LNCaP clone FGC (cell line): ENCODE results near the gene FAM47E.
"Not testable (repeated sequence)": the region's sequence is repeated elsewhere in the genome, so short reads cannot be mapped to it uniquely, and the experiment has no call there.

Experiments used
- DNase-seq: peaks from one replicate; pipeline ENCODE4 v3.0.0-alpha.2; 2011; ENCODE audit warnings: low read depth
- H3K4me3 ChIP-seq: 2 replicates; pipeline ENCODE4 v1.5.1; 2011; ENCODE audit warnings: mild to moderate bottlenecking, low read depth, low read length, control low read depth
- CTCF ChIP-seq: IDR thresholded peaks from 2 replicates; pipeline ENCODE4 v1.5.1; 2012; ENCODE audit warnings: mild to moderate bottlenecking; ENCODE audit not compliant: control insufficient read depth, insufficient read depth; ENCODE audit errors: extremely low read depth

FAM47E gene

GRCh38 chr4:76235915-76236314, 15.6 kb upstream of the FAM47E start:
- no peak for TF ChIP-seq CTCF
- no peak overlapping the region for H3K4me3 ChIP-seq
- DNase-seq: peak; percentile 58

DNA sequence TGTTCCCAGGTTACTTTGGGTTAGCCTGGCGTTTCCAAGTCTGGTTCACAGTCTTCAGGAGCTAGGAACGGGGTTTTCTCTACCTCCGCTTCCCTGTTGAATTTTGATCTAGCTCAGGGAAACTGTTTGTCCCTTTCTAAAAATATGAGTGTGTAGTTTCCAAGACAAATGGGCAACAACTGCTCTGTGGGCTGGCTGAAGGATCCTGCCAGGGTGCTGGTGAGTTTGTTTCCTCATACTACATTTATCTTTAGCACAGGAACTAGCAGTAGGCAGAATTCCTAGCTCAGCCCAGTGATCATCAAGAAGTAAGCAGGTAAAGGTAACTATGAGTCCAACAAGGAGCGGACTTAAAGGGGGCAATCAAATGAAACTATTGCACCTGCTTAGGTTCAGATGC, 13.3 kb upstream of the FAM47E start:
- H3K4me3 ChIP-seq: no peak overlapping the region
- DNase-seq: no peak

DNA sequence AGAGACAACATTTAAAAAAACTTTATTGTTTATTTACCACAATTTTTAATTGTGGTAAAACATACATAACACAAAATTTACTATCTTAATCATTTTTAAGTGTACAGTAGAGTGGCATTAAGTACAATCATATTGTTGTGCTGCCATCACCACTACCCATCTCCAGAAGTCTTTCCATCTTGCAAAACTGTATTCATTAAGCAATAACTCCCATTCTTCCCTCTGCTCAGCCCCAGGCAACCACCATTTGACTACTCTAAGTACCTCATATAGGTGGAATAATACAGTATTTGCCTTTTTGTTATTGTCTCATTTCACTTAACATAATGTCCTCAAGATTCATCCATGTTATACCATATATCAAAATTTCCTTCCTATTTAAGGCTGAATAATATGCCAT, 12.8 kb upstream of the FAM47E start:
- no peak for DNase-seq
- no peak overlapping the region for H3K4me3 ChIP-seq
- no peak for TF ChIP-seq CTCF

More for the DNA sequence above, 13.3 kb upstream of the FAM47E start:
- TF ChIP-seq CTCF: no peak

DNA sequence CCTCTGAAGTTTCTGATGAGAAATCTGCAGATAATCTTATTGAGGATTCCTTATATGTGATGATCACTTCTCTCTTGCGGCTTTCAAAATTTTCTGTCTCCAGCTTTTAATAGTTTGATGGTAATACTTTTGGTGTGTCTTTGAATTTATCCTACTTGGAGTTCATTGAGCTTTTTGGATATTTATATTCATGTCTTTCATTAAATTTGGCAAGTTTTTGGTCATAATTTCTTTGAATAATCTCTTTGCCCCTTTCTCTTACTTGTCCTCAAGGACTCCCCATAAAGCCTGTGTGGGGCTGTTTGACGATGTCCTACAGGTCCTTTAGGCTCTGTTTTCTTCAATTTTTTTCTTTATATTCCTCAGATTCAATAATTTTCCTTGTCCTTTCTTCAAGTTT, 11.3 kb upstream of the FAM47E start:
- H3K4me3 ChIP-seq: no peak overlapping the region
- TF ChIP-seq CTCF: no peak

GRCh38 chr4:76243877-76244276, 7.6 kb upstream of the FAM47E start:
- H3K4me3 ChIP-seq, DNase-seq: not testable (repeated sequence)

More for the DNA sequence above, 11.3 kb upstream of the FAM47E start:
- DNase-seq: no peak

GRCh38 chr4:76246025-76246424, 5.5 kb upstream of the FAM47E start:
- TF ChIP-seq CTCF: peak; percentile 35; the same call in 1 of the 2 replicates
- no peak for DNase-seq
- no peak overlapping the region for H3K4me3 ChIP-seq

DNA sequence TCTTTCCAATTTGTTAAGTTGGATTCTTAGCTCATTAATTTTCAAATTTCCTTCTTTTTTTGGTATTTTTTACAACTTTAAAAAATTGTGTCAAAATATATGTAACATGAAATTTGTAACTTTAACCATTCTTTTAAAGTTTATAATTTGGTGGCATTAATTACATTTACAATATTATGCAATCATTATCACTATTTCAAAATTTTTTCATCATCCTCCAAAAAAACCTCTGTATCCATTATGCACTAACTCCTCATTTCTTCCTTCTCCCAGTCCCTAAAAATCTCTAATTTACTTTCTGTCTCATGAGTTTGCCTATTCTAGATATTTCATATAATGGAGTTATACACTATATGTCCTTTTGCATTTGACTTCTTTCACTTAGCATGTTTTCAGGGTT, 4.7 kb upstream of the FAM47E start:
- DNase-seq: no peak
- H3K4me3 ChIP-seq: no peak overlapping the region
- no peak for TF ChIP-seq CTCF

DNA sequence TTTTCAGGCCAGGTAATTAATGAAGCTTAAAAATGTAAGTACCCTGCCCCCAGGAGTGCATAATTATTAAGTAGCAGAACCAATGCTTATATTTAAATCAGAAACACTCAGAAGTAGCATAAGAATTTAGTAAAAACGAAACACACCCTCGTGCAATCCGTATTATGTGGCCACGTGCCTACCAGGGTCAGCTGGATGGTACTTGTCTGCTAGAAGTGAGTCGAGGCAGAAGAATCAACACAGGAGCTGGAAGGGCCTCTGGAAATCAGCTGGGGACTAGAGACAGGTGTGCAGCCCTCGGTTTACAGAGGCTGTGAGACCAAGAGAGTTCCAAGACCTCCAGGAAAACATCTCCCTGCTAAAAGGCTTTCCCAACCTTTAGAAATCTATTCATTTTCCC, 559 bp upstream of the FAM47E start:
- DNase-seq: no peak
- H3K4me3 ChIP-seq: peak overlapping the region; percentile 57
- no peak for TF ChIP-seq CTCF
